Measurements from ENCODE around the gene SERINC4. TPM values are rescaled to one million over a fixed set of nuclear protein-coding genes. Genes with fewer than 3 reads are reported as not detected.

Gene SERINC4
- total and polyA plus RNA-seq, 10 of the 15 experiments (the other 5 are each of a cell fraction or from before 2014, with no cell fraction given) = 0.06 to 0.96 (median 0.26) TPM; not detected in 1

- no TSS peak for BruUV-seq (replicated peaks)
- peak overlapping the region; percentile 38; the same call in 1 of the 2 replicates for H3K9ac ChIP-seq (ENCODE audit: control insufficient read depth, insufficient read depth, low read length)
- peak; percentile 78 for DNase-seq (ENCODE audit: low read depth, low spot score)
- H3K36me3 ChIP-seq (ENCODE audit: control insufficient read depth in 2 of 2, insufficient read depth in 2 of 2, low read length in 1 of 2) = peaks cover 2 to 9% of the 10 kb centered on the region in 2 experiments
- ChIA-PET CTCF (interaction anchor here (0.5 to 1.9 kb wide), 7 partner anchors 14 to 51 kb away, joined by 3 to 11 read pairs (median 4); partner anchors contain the start of genes ELL3, HYPK and SERINC4), POLR2A (interaction anchor here (0.6 to 1.6 kb wide), 12 partner anchors 8 to 147 kb away, joined by 3 to 5 read pairs (median 4); partner anchors contain the start of genes HYPK and MFAP1), SMC1A (ENCODE audit: uncharacterized antibody, unreplicated experiment) (interaction anchor here (0.7 to 3.4 kb wide), 10 partner anchors 12 to 536 kb away, joined by 3 to 14 read pairs (median 3); no protein-coding TSS in a partner anchor), RAD21 (ENCODE audit: unreplicated experiment) (interaction anchor here (0.7 to 2.1 kb wide), 10 partner anchors 15 to 340 kb away, joined by 3 to 10 read pairs (median 4); partner anchors contain the start of genes ELL3, HYPK and MFAP1)
- intact Hi-C loops (cut with micrococcal nuclease; ENCODE audit: unreplicated experiment) (loop anchor here (5.0 kb wide), 1 partner anchor 972 kb away; no protein-coding TSS in a partner anchor), in situ Hi-C loops (cut with MboI) (loop anchor here (5.0 kb wide), 1 partner anchor 52 kb away; the partner anchor contains the start of genes HYPK and SERINC4)
- H3K4me2 ChIP-seq (ENCODE audit: control insufficient read depth, insufficient read depth) = peak overlapping the region; percentile 74
- no peaks in the 10 kb centered on the region for H3K27me3 ChIP-seq (replicated peaks in 1 of 2; ENCODE audit: control insufficient read depth in 2 of 2, insufficient read depth in 2 of 2, low read length in 1 of 2)
- no peak overlapping the region for H2AFZ ChIP-seq (ENCODE audit: control insufficient read depth, low read depth, low read length)
- 17% methylated on average over 8 of the region's 12 CpGs for WGBS (ENCODE audit: insufficient coverage, insufficient replicate concordance, low lambda C conversion rate, missing lambda C conversion rate)
- peaks cover 13% of the 10 kb centered on the region; the same call in 1 of the 2 replicates for H4K20me1 ChIP-seq (ENCODE audit: control insufficient read depth, insufficient read depth)
- ATAC-seq = peak; percentile 42
- H3K27ac ChIP-seq (ENCODE audit: control insufficient read depth, insufficient read depth) = no peak overlapping the region; the same call in 1 of the 2 replicates
- H3K9me3 ChIP-seq (replicated peaks; ENCODE audit: control insufficient read depth, insufficient read depth, low read length) = no peaks in the 10 kb centered on the region; the same call in 2 of the 3 replicates
- FAIRE-seq = peak; percentile 89
- peaks cover 83% of the 10 kb centered on the region for H3K79me2 ChIP-seq (ENCODE audit: control insufficient read depth, insufficient read depth, low read length)
- H3K4me3 ChIP-seq = peak overlapping the region; percentile 73
- H3K4me1 ChIP-seq (ENCODE audit: control insufficient read depth, insufficient read depth, low read length) = peaks cover 8% of the 10 kb centered on the region
- TF ChIP-seq MXI1 (IDR thresholded peaks at IDR 0.05; ENCODE audit: low read depth, low read length) (peak; percentile 65; the same call in 1 of the 2 replicates), CREB1 (IDR thresholded peaks at IDR 0.05; ENCODE audit: low read depth) (peak; percentile 54), SMAD1 (IDR thresholded peaks at IDR 0.05; ENCODE audit: low read depth, partially characterized antibody) (no peak), NFIC (IDR thresholded peaks at IDR 0.05; ENCODE audit: low read depth, low read length) (0 out of 2 replicates have a peak, but pooled peaks have one; percentile 27), RELB (IDR thresholded peaks at IDR 0.05; ENCODE audit: low read depth) (peak; percentile 43; the same call in 1 of the 2 replicates), PKNOX1 (IDR thresholded peaks at IDR 0.05) (peak; percentile 56; the same call in 1 of the 2 replicates), ZNF384 (IDR thresholded peaks at IDR 0.05; ENCODE audit: borderline replicate concordance, low read depth, low read length) (peak; percentile 97), POU2F2 (IDR thresholded peaks at IDR 0.05; ENCODE audit: borderline replicate concordance, low read depth, low read length) (0 out of 3 replicates have a peak, but pooled peaks have one; percentile 50), NKRF (conservative IDR thresholded peaks at IDR 0.05) (peak; percentile 31; the same call in 1 of the 2 replicates), BHLHE40 (IDR thresholded peaks at IDR 0.05; ENCODE audit: borderline replicate concordance in 1 of 2, low read depth in 2 of 2, low read length in 1 of 2) (peak in 1 of 2 experiments; percentile 40; a peak in 1 of 4 replicates), MEF2B (IDR thresholded peaks at IDR 0.05; ENCODE audit: partially characterized antibody, poor library complexity, severe bottlenecking) (peak; percentile 16), IRF4 (IDR thresholded peaks at IDR 0.05; ENCODE audit: low read depth, low read length) (0 out of 2 replicates have a peak, but pooled peaks have one; percentile 10), SKIL (IDR thresholded peaks at IDR 0.05; ENCODE audit: low read depth, poor library complexity, severe bottlenecking) (peak; percentile 38)
Measured at GRCh38 chr15:43749690-43750345, 50.2 kb downstream of the SERINC4 start.
